Peyer's patch (tissue), 4 donors: ENCODE measurements around the gene LRCOL1. TPM values are rescaled to one million over a fixed set of nuclear protein-coding genes. Genes with fewer than 3 reads are reported as not detected.

Experiments
- DNase-seq, 3 donors: peaks; one replicate each; pipeline ENCODE4 v3.0.0-alpha.2; 2017 to 2019
- H3K27ac ChIP-seq, 4 donors: fragments of 200-600 bp; sonication (generic); one replicate each; pipeline ENCODE4 v1.5.1; 2016 to 2019
- H3K27me3 ChIP-seq, 2 donors: fragments of 200-600 bp; sonication (generic); one replicate each; pipeline ENCODE4 v1.5.1; 2019
- H3K36me3 ChIP-seq, 3 donors: fragments of 200-600 bp; sonication (generic); one replicate each; pipeline ENCODE4 v1.5.1; 2016 to 2019
- H3K4me1 ChIP-seq, 4 donors: fragments of 200-600 bp; sonication (generic); one replicate each; pipeline ENCODE4 v1.5.1; 2016 to 2019
- H3K4me3 ChIP-seq, 4 donors: fragments of 200-600 bp; sonication (generic); 1 replicate in 3 of 4; 2 replicates in 1 of 4; pipeline ENCODE4 v1.5.1; 2016 to 2019; ENCODE audit warnings: mild to moderate bottlenecking in 1 of 4
- H3K9me3 ChIP-seq, 4 donors: fragments of 200-600 bp; sonication (generic); one replicate each; pipeline ENCODE4 v1.5.1; 2016 to 2019; ENCODE audit warnings: mild to moderate bottlenecking in 1 of 4
- POLR2A ChIP-seq, 2 donors: fragments of 450-650 bp; IDR thresholded peaks; one replicate each; pipeline ENCODE4 v1.5.1; 2017; ENCODE audit warnings: antibody characterized with exemption in 2 of 2, mild to moderate bottlenecking in 2 of 2, moderate library complexity in 2 of 2
- total RNA-seq, 4 donors: library from RNA; depleted of rRNA; stranded (reverse); fragments of >200 nt; gene quantifications; one replicate each; pipeline ENCODE4 v1.1.0, GENCODE V29; 2016
- TF ChIP-seq, protein P1 (sequence below), 6 experiments: fragments of 450-650 bp in 4 of 6; fragments of 200-600 bp in 2 of 6; sonication (generic) in 1 of 6; IDR thresholded peaks; one replicate each; pipeline ENCODE4 v1.5.1; 2017 to 2019; ENCODE audit warnings: antibody characterized with exemption in 6 of 6, mild to moderate bottlenecking in 3 of 6, moderate library complexity in 1 of 6

The LRCOL1 gene
- total RNA-seq, 4 donors from 2014 or later = not detected

DNA sequence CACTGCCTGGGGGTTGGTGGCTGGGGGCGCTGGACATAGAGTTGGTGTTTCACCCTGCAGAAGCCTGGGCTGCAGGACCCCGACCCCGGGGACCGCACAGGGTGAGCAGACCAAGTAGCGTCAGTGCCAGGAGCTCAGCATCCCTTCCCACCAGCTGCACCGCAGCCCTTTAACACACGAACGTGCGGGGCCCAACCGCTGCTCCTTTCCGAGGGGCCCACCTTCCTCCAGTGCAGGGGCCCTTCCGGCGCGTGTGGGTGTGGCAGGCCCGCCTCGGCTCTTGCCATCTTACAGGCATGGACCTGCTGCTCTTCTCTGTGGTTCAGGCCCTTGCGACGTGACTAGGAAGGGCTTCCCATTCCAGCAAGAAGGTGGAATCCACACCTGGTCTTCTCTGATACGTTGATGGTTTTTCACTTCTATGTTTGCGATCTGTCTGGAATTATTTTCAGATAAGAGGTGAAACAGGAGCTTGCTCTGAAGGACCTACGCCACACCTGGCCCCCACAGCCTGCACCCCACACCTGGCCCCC is 47.8 kb downstream of the LRCOL1 start:
- no peak for DNase-seq

DNA sequence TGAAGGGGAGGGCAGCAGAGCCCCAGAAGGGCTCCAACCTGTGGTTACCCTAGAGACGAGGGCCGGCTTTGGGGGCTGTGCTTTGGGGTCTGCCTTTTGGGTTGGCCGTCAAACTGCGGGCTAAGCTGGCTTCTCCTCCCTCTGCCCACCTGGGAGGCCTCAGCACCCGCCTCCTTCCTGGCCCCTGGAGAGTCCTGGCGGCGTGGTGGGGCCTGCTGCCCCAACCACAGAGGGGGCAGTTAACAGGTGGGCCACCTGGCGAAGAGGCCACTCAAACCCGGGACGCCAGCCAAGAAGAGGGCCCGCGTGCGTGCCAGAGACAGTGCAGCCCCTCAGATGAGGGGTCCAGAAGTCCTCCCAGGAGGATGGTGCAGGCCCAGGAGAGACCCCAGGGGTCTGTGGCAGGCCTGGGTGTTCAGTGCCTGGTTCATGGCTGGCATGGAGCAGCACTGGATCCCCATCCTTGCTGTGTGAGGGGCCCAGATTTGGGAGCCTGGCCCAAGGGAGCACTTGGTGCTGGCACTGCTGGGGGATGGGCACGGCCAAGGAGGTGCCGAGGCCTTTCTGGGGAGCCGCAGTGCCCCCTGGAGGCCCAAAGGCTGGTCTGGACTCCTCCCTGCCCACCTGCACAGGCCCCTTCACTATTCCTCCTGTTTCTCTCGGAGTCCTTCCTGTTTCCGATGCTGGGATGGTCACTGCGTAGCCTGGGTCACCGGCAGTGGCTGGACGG is 48.8 kb downstream of the LRCOL1 start:
- peak overlapping the region in 1 of 4 donors; percentile 76 for H3K27ac ChIP-seq
- peaks cover 0 to 24% (median 16%) of the 10 kb centered on the region in 4 donors for H3K4me1 ChIP-seq

More for the DNA sequence above, 47.8 kb downstream of the LRCOL1 start:
- TF ChIP-seq, protein P1, sequence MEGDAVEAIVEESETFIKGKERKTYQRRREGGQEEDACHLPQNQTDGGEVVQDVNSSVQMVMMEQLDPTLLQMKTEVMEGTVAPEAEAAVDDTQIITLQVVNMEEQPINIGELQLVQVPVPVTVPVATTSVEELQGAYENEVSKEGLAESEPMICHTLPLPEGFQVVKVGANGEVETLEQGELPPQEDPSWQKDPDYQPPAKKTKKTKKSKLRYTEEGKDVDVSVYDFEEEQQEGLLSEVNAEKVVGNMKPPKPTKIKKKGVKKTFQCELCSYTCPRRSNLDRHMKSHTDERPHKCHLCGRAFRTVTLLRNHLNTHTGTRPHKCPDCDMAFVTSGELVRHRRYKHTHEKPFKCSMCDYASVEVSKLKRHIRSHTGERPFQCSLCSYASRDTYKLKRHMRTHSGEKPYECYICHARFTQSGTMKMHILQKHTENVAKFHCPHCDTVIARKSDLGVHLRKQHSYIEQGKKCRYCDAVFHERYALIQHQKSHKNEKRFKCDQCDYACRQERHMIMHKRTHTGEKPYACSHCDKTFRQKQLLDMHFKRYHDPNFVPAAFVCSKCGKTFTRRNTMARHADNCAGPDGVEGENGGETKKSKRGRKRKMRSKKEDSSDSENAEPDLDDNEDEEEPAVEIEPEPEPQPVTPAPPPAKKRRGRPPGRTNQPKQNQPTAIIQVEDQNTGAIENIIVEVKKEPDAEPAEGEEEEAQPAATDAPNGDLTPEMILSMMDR (IDR thresholded peaks at IDR 0.05) = no peak
- no peak for TF ChIP-seq POLR2A (IDR thresholded peaks at IDR 0.05)
- H3K4me3 ChIP-seq = no peak overlapping the region
- H3K36me3 ChIP-seq = peaks cover 0 to 8% (median 0%) of the 10 kb centered on the region in 3 donors
- no peak overlapping the region for H3K27ac ChIP-seq
- H3K4me1 ChIP-seq = peaks cover 0 to 24% (median 16%) of the 10 kb centered on the region in 4 donors
- H3K9me3 ChIP-seq = no peaks in the 10 kb centered on the region
- H3K27me3 ChIP-seq = no peaks in the 10 kb centered on the region

DNA sequence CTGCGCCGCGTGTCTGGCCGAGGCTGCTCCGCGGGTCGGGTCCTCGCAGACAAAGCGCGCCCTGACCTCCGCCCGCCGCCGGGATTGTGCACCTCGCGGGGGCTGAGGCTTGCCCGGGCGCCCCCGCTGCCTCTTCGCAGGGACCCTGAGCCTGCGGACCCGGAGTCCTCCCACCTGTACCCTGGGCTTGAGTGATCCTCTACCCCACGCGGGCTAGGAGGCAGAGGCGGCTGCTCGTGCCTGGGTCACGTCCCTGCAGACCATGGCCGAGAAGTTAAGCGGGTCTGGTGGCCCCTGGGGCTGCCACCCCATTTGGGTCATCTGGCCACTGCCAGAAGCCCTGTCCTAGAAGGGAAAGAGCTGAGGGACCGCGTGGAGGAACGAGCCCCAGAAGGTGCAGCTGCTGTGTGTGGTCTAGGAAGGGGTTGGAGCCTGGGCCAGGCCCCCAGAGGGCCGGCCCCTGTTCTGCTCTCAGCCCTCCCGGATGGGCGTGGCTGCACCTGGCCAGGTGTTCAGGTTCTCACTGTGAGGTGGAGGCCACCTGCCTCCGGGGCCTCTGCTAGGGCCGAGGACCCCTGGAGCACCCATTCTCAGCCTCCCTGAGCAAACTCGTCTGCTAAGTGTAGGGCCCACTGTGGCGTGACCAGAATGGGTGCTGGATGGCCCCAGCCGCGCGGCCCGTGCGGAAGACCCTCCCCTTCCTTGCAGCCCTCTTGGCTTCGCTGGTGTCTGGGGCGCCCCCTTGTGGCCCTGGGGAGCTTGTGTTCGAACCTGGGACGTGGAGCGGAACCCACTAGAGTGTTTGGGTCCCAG is 49.6 kb downstream of the LRCOL1 start:
- TF ChIP-seq, protein P1 (IDR thresholded peaks at IDR 0.05) = peak; percentile 51 to 70 (median 65)
- no peak for TF ChIP-seq POLR2A (IDR thresholded peaks at IDR 0.05)
- H3K27me3 ChIP-seq = no peaks in the 10 kb centered on the region
- peaks cover 0 to 8% (median 0%) of the 10 kb centered on the region in 3 donors for H3K36me3 ChIP-seq
- no peaks in the 10 kb centered on the region for H3K9me3 ChIP-seq
- H3K4me3 ChIP-seq = peak overlapping the region; percentile 45 to 88 (median 78)
- peak; percentile 73 to 86 (median 79) for DNase-seq
- H3K27ac ChIP-seq = peak overlapping the region; percentile 7 to 76 (median 48)
- peaks cover 0 to 24% (median 16%) of the 10 kb centered on the region in 4 donors for H3K4me1 ChIP-seq

More for the DNA sequence above, 48.8 kb downstream of the LRCOL1 start:
- no peaks in the 10 kb centered on the region for H3K9me3 ChIP-seq
- peak in 2 of 3 donors; percentile 28 to 57 for DNase-seq
- H3K36me3 ChIP-seq = peaks cover 0 to 8% (median 0%) of the 10 kb centered on the region in 3 donors
- H3K27me3 ChIP-seq = no peaks in the 10 kb centered on the region
- peak overlapping the region in 2 of 4 donors; percentile 45 to 81 for H3K4me3 ChIP-seq
- TF ChIP-seq, protein P1 (IDR thresholded peaks at IDR 0.05) = peak in 3 of 6 experiments; percentile 11 to 27 (median 21)
- TF ChIP-seq POLR2A (IDR thresholded peaks at IDR 0.05) = no peak

DNA sequence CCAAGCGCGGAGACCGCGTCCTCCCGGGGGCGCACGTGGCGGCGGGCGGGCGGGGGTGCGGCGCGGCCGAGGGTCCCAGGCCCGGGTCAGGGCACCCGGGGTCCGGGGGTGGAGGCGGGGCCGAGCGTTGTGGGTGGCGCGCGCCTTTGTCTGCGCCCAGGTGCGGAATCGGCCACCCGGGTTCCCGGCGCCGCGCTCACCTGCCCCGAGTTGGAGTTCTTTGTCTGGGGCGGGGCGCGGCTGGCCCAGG is 50.1 kb downstream of the LRCOL1 start:
- DNase-seq = peak in 2 of 3 donors; percentile 21 to 68

More for the DNA sequence above, 50.1 kb downstream of the LRCOL1 start:
- Histone ChIP-seq H3K27ac (peak overlapping the region; percentile 7 to 76 (median 48)), H3K4me1 (peaks cover 0 to 24% (median 16%) of the 10 kb centered on the region in 4 donors), H3K27me3 (no peaks in the 10 kb centered on the region), H3K9me3 (no peaks in the 10 kb centered on the region), H3K4me3 (peak overlapping the region; percentile 45 to 88 (median 78)), H3K36me3 (peaks cover 0 to 4% (median 0%) of the 10 kb centered on the region in 3 donors)
- no peak for TF ChIP-seq POLR2A (IDR thresholded peaks at IDR 0.05)
- TF ChIP-seq, protein P1 (IDR thresholded peaks at IDR 0.05) = no peak
